ENCODE results near the gene NDUFA7.

DNA sequence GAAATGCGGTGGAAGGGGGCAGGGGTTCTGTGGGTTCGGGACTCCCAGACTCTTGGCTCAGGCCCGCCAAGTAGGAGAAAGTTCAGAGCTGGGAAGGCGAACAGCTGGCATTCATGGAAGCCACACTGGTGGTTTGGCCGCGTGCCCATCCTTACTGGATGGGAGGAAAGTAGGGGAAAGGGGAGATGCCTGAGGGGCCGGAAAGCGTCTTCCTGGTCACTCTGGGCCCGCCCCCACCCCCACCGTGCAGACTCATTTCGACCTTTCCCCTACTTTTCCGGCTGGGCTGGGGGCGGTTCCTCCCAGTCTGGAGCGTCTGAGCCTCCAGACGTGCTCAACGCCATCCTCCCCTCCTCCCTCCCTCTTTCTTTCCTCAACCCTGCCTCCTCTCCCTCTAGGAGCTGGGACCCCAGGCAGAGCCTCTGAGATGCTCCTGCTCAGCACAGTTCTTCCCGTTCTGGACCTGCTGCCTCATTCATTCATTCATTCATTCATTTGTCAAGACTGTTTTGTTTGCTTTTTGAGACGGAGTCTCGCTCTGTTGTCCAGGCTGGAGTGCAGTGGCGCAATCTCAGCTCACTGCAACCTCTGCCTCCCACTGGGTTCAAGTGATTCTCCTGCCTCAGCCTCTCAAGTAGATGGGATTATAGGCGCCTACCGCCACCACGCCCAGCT is 46.3 kb upstream of the NDUFA7 start:
- TF ChIP-seq POLR2AphosphoS5 (IDR thresholded peaks at IDR 0.05) = peak; percentile 53
- TF ChIP-seq, protein P1, sequence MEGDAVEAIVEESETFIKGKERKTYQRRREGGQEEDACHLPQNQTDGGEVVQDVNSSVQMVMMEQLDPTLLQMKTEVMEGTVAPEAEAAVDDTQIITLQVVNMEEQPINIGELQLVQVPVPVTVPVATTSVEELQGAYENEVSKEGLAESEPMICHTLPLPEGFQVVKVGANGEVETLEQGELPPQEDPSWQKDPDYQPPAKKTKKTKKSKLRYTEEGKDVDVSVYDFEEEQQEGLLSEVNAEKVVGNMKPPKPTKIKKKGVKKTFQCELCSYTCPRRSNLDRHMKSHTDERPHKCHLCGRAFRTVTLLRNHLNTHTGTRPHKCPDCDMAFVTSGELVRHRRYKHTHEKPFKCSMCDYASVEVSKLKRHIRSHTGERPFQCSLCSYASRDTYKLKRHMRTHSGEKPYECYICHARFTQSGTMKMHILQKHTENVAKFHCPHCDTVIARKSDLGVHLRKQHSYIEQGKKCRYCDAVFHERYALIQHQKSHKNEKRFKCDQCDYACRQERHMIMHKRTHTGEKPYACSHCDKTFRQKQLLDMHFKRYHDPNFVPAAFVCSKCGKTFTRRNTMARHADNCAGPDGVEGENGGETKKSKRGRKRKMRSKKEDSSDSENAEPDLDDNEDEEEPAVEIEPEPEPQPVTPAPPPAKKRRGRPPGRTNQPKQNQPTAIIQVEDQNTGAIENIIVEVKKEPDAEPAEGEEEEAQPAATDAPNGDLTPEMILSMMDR (IDR thresholded peaks at IDR 0.05) = no peak
- no peak for TF ChIP-seq POLR2A (IDR thresholded peaks at IDR 0.05)
